Adipocyte (in vitro differentiated cells): ENCODE data around the gene MAPT.

Experiments used
- DNase-seq: peaks from one replicate; pipeline ENCODE4 v3.0.0-alpha.2; 2015; ENCODE audit warnings: low read depth
- H3K27me3 ChIP-seq: replicated peaks from 2 replicates; pipeline ENCODE4 v1.7.0; 2013; ENCODE audit warnings: mild to moderate bottlenecking, low read length, moderate library complexity; ENCODE audit not compliant: control insufficient read depth, insufficient read depth
- H3K36me3 ChIP-seq: 2 replicates; pipeline ENCODE4 v1.7.0; 2013; ENCODE audit warnings: low read length, mild to moderate bottlenecking, moderate library complexity; ENCODE audit not compliant: control insufficient read depth, insufficient read depth, severe bottlenecking
- H3K4me1 ChIP-seq: 2 replicates; pipeline ENCODE4 v1.7.0; 2013; ENCODE audit warnings: mild to moderate bottlenecking, low read length, moderate library complexity; ENCODE audit not compliant: control insufficient read depth, insufficient read depth
- H3K4me3 ChIP-seq: 2 replicates; pipeline ENCODE4 v1.7.0; 2013; ENCODE audit warnings: mild to moderate bottlenecking, low read length, moderate library complexity
- H3K9ac ChIP-seq: 2 replicates; pipeline ENCODE4 v1.7.0; 2013; ENCODE audit warnings: mild to moderate bottlenecking, low read length, moderate library complexity
- H3K9me3 ChIP-seq: 2 replicates; pipeline ENCODE4 v1.7.0; 2013; ENCODE audit warnings: mild to moderate bottlenecking, low read length, moderate library complexity; ENCODE audit not compliant: control insufficient read depth

MAPT gene

DNA sequence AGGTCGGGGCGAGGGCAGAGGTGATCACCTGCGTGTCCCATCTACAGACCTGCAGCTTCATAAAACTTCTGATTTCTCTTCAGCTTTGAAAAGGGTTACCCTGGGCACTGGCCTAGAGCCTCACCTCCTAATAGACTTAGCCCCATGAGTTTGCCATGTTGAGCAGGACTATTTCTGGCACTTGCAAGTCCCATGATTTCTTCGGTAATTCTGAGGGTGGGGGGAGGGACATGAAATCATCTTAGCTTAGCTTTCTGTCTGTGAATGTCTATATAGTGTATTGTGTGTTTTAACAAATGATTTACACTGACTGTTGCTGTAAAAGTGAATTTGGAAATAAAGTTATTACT, 133.6 kb downstream of the MAPT start:
- H3K9me3 ChIP-seq: no peaks in the 10 kb centered on the region
- peaks cover 56% of the 10 kb centered on the region for H3K36me3 ChIP-seq
- H3K27me3 ChIP-seq: no peaks in the 10 kb centered on the region
- no peak overlapping the region for H3K9ac ChIP-seq
- DNase-seq: no peak
- H3K4me3 ChIP-seq: no peak overlapping the region
- no peaks in the 10 kb centered on the region for H3K4me1 ChIP-seq

GRCh38 chr17:46028374-46028773, 134.0 kb downstream of the MAPT start:
- Histone ChIP-seq H3K36me3 (peaks cover 60% of the 10 kb centered on the region), H3K4me1 (no peaks in the 10 kb centered on the region), H3K4me3 (no peak overlapping the region), H3K9ac (no peak overlapping the region), H3K27me3 (no peaks in the 10 kb centered on the region), H3K9me3 (no peaks in the 10 kb centered on the region)
- DNase-seq: no peak

GRCh38 chr17:46028981-46029565, 134.7 kb downstream of the MAPT start:
- no peaks in the 10 kb centered on the region for H3K27me3 ChIP-seq
- H3K36me3 ChIP-seq: peaks cover 67% of the 10 kb centered on the region
- H3K9me3 ChIP-seq: no peaks in the 10 kb centered on the region
- no peak overlapping the region for H3K9ac ChIP-seq
- no peak overlapping the region for H3K4me3 ChIP-seq
- no peak for DNase-seq
- peaks cover 3% of the 10 kb centered on the region for H3K4me1 ChIP-seq

GRCh38 chr17:46029627-46030026, 135.3 kb downstream of the MAPT start:
- no peak overlapping the region for H3K4me3 ChIP-seq
- DNase-seq: no peak
- H3K9me3 ChIP-seq: no peaks in the 10 kb centered on the region
- peaks cover 72% of the 10 kb centered on the region for H3K36me3 ChIP-seq
- H3K27me3 ChIP-seq: no peaks in the 10 kb centered on the region
- peaks cover 4% of the 10 kb centered on the region for H3K4me1 ChIP-seq
- H3K9ac ChIP-seq: no peak overlapping the region

DNA sequence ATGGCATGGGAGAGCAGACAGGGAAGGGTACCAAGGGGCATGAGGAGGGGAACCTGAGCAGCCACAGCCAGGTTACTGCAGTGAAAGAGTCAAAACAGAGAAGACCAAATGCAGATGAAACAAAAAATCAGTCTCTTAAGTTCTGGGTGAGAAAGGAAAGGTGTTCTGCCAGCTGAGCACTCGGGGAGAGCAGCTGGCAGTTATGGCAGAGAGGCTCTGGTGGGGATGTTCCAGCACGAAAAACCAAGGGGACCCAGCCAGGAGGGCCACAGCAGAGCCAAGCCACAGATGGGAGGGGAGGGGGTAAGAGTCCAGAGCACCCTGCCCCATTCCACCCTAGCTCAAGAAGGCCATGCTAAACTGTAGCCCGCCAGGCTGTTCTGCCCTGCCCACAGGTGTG, 136.4 kb downstream of the MAPT start:
- Histone ChIP-seq H3K9ac (no peak overlapping the region), H3K36me3 (peaks cover 83% of the 10 kb centered on the region), H3K4me1 (peaks cover 4% of the 10 kb centered on the region)

GRCh38 chr17:46031440-46031839, 137.1 kb downstream of the MAPT start:
- Histone ChIP-seq H3K36me3 (peaks cover 85% of the 10 kb centered on the region), H3K27me3 (no peaks in the 10 kb centered on the region), H3K4me3 (no peak overlapping the region), H3K9me3 (no peaks in the 10 kb centered on the region), H3K9ac (no peak overlapping the region), H3K4me1 (peaks cover 4% of the 10 kb centered on the region)
- no peak for DNase-seq

More for the DNA sequence above, 136.4 kb downstream of the MAPT start:
- Histone ChIP-seq H3K27me3 (no peaks in the 10 kb centered on the region), H3K9me3 (no peaks in the 10 kb centered on the region), H3K4me3 (no peak overlapping the region)
- DNase-seq: no peak

- H3K36me3 ChIP-seq: peaks cover 85% of the 10 kb centered on the region
Observed at GRCh38 chr17:46031920-46032319, 137.6 kb downstream of the MAPT start.

GRCh38 chr17:46032909-46033308, 138.6 kb downstream of the MAPT start:
- DNase-seq: no peak
- Histone ChIP-seq H3K27me3 (no peaks in the 10 kb centered on the region), H3K4me1 (peaks cover 4% of the 10 kb centered on the region), H3K4me3 (no peak overlapping the region), H3K9me3 (no peaks in the 10 kb centered on the region), H3K36me3 (peaks cover 90% of the 10 kb centered on the region), H3K9ac (no peak overlapping the region)

More at GRCh38 chr17:46031920-46032319, 137.6 kb downstream of the MAPT start:
- Histone ChIP-seq H3K9ac (no peak overlapping the region), H3K27me3 (no peaks in the 10 kb centered on the region), H3K9me3 (no peaks in the 10 kb centered on the region), H3K4me3 (no peak overlapping the region), H3K4me1 (peaks cover 4% of the 10 kb centered on the region)
- DNase-seq: no peak

DNA sequence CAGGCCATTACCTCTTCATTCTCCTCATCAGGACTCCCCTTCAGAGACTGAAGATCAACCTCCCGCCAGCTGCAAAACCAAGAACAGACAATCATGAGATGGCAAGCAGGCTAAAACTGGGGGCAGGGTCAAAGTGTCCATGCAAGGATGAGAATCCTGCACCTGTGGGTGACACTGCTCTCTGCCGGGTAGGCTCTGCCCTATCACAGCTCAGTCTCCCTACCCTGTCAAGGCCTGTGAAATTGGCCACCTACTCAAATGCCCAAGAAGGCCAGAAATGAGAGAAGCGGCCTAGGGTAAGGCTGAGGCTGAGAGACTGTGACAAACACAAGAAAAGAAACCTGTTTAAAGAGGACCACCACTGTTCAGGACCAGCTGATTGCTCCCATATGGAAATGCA, 139.0 kb downstream of the MAPT start:
- Histone ChIP-seq H3K4me1 (peaks cover 4% of the 10 kb centered on the region), H3K9ac (no peak overlapping the region), H3K36me3 (peaks cover 93% of the 10 kb centered on the region), H3K27me3 (no peaks in the 10 kb centered on the region), H3K9me3 (no peaks in the 10 kb centered on the region), H3K4me3 (no peak overlapping the region)
- no peak for DNase-seq

- Histone ChIP-seq H3K27me3 (no peaks in the 10 kb centered on the region), H3K4me3 (no peak overlapping the region), H3K9ac (no peak overlapping the region), H3K4me1 (peaks cover 4% of the 10 kb centered on the region), H3K36me3 (peaks cover 99% of the 10 kb centered on the region), H3K9me3 (no peaks in the 10 kb centered on the region)
- DNase-seq: no peak
Observed at GRCh38 chr17:46035112-46035818, 140.9 kb downstream of the MAPT start.

DNA sequence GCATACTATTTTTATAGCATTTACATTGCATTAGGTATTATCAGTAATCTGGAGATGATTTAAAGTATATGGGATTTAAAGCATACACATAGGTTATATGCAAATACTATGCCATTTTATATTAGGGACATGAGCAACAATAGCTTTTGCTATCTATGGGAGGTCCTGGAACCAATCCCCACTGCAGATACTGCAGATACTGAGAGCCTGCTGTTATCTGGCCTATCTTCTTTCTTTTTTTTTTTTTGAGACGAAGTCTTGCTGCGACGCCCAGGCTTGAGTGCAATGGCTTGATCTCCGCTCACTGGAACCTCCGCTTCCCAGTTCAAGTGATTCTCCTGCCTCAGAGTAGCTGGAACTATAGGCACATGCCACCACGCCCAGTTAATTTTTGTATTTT, 142.1 kb downstream of the MAPT start:
- Histone ChIP-seq H3K4me1 (peaks cover 4% of the 10 kb centered on the region), H3K27me3 (no peaks in the 10 kb centered on the region), H3K36me3 (peaks cover 98% of the 10 kb centered on the region), H3K9ac (no peak overlapping the region), H3K4me3 (no peak overlapping the region), H3K9me3 (no peaks in the 10 kb centered on the region)
- no peak for DNase-seq
